Dermis microvascular lymphatic vessel endothelial cell (primary cell): ENCODE results near the gene PCDHGA11. TPM values are rescaled to one million over a fixed set of nuclear protein-coding genes. Genes with fewer than 3 reads are reported as not detected.
"Not testable (repeated sequence)": the region's sequence is repeated elsewhere in the genome, so short reads cannot be mapped to it uniquely, and the experiment has no call there.

ENCODE experiments used
- DNase-seq, 2 donors: peaks; one replicate each; pipeline versions ENCODE4 v3.0.0 to v3.0.0-alpha.2; 2010; ENCODE audit warnings: low read depth in 2 of 2
- total RNA-seq: library from RNA; depleted of rRNA; stranded (reverse); fragments of >200 nt; gene quantifications from 2 replicates; pipeline ENCODE4 v1.2.1, GENCODE V29; 2014

The PCDHGA11 gene
- 4.0 and 5.4 TPM in 2 replicates for total RNA-seq

DNA sequence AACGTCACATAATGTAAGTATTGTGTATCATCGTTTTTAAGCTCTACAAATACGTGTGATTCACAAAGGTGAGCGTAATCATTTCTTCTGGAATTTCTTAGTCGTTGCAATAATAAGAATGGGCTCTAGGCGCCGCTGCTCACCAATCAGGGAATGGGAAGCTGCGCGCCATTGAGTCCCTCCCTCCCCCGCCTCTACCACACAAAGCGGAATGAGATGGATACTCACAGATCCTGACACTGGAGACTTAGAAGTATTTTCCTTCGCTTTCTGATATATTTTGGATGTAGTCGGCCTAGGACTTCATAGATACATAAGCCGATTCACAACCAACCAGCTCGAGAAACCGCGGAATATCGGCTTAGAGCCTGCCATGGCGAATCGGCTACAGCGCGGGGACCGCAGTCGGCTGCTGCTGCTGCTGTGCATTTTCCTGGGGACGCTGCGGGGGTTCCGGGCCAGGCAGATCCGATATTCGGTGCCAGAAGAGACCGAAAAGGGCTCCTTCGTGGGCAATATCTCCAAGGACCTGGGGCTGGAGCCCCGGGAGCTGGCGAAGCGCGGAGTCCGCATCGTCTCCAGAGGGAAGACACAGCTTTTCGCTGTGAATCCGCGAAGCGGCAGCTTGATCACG lies at the start of gene PCDHGA11:
TSS of gene PCDHGA11 (plus strand) at position 197 of the 634 bp plus-strand sequence. CDS start at position 374, 177 bp downstream.
- peak; percentile 30 to 76 for DNase-seq

DNA sequence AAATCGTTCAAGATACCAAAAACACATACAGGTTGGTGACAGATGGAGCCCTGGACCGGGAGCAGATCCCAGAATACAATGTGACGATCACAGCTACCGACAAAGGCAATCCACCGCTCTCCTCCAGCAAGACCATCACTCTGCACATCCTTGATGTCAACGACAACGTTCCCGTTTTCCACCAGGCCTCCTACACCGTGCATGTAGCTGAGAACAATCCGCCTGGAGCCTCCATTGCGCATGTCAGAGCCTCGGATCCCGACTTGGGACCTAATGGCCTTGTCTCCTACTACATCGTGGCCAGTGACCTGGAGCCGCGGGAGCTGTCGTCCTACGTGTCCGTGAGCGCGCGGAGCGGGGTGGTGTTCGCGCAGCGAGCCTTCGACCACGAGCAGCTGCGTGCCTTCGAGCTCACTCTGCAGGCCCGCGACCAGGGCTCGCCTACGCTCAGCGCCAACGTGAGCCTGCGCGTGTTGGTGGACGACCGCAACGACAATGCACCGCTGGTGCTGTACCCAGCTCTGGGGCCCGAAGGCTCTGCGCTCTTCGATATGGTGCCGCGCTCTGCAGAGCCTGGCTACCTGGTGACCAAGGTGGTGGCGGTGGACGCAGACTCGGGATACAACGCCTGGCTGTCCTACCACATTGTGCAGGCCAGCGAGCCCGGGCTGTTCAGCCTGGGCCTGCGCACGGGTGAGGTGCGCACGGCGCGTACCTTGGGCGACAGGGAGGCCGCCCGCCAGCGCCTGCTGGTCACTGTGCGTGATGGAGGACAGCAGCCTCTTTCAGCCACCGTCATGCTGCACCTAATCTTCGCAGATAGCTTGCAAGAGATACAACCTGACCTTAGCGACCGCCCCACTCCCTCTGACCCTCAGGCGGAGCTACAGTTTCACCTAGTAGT lies 49.0 kb upstream of the PCDHGA11 start:
- DNase-seq = no peak

DNA sequence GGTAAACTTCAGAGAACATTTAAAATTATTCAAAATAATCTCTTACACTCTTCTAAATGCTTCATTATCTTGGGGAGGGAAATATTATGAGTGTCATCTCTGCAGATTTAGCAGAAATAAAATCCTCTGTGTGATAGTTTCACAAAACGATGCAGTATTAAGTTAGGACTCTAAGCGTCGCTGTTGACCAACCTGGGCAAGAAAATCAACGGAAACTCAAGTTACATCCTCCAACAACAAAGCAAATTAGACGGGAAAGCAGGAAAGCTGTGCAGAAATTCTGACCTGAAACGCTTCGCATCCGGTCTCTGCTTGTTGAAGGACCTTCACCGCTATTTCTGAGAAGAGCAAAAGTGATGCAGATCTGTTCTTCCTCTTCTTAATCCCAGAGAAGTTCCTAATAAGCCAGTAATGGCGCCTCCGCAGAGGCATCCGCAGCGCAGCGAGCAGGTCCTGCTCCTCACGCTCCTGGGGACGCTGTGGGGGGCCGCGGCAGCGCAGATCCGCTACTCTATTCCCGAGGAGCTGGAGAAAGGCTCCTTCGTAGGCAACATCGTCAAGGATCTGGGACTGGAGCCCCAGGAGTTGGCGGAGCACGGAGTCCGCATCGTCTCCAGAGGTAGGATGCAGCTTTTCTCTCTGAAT lies 47.1 kb upstream of the PCDHGA11 start, which contains the start of gene PCDHGA6:
TSS of gene PCDHGA6 (plus strand) at position 219 of the 645 bp plus-strand sequence. CDS start at position 412, 193 bp downstream.
- peak in 1 of 2 donors; percentile 42 for DNase-seq

DNA sequence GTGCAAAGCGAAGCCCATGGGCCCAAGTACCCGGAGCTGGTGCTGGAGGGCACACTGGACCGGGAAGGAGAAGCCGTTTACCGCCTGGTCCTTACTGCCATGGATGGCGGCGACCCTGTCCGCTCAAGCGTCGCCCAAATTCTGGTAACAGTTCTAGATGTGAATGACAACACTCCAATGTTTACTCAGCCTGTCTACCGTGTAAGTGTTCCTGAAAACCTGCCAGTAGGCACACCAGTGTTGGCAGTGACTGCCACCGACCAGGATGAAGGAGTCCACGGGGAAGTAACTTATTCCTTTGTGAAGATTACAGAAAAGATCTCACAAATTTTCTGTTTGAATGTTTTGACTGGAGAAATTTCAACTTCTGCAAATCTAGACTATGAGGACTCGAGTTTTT lies 46.2 kb upstream of the PCDHGA11 start:
- no peak for DNase-seq

DNA sequence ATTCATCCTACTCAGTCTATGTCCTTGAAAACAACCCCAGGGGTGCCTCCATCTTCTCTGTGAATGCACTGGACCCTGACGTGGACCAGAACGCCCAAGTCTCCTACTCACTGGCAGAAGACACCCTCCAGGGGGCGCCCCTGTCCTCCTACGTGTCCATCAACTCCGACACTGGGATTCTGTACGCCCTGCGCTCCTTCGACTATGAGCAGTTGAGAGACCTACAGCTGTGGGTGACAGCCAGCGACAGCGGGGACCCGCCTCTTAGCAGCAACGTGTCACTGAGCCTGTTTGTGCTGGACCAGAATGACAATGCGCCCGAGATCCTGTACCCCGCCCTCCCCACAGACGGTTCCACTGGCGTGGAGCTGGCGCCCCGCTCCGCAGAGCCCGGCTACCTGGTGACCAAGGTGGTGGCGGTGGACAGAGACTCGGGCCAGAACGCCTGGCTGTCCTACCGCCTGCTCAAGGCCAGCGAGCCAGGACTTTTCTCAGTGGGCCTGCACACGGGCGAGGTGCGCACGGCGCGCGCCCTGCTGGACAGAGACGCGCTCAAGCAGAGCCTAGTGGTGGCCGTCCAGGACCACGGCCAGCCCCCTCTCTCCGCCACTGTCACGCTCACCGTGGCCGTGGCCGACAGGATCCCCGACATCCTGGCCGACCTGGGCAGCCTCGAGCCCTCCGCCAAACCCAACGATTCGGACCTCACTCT lies 45.3 kb upstream of the PCDHGA11 start:
- not testable (repeated sequence) for DNase-seq

DNA sequence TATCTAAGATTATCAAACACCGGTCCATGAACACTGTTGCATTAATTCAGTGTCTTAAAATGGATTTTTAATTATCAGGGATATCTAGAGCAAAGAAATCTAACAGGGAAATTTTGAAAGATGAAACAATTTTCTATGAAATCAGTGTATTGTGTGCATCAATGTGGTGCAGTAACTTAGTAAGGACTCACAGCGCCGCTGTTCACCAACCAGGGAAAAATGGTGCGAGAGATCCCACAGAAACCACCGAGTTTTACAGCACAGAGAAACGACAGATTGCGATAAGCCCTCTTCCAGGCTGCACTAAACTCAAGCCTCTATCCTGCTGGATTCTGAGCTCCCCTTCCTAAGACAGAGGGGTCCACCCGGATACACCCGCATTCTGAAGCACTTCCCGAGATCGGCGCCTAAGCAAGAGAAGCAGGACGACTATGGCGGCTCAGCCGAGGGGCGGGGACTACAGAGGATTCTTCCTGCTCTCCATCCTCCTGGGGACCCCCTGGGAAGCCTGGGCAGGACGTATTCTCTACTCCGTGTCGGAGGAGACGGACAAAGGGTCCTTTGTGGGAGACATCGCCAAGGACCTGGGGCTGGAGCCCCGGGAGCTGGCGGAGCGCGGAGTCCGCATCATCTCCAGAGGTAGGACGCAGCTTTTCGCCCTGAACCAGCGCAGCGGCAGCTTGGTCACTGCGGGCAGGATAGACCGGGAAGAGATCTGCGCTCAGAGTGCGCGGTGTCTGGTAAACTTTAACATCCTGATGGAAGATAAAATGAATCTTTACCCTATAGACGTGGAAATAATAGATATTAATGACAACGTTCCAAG lies 38.2 kb upstream of the PCDHGA11 start, which contains the start of gene PCDHGA7:
TSS of gene PCDHGA7 (plus strand) at position 274 of the 826 bp plus-strand sequence. CDS start at position 432, 158 bp downstream.
- peak in 1 of 2 donors; percentile 43 for DNase-seq

DNA sequence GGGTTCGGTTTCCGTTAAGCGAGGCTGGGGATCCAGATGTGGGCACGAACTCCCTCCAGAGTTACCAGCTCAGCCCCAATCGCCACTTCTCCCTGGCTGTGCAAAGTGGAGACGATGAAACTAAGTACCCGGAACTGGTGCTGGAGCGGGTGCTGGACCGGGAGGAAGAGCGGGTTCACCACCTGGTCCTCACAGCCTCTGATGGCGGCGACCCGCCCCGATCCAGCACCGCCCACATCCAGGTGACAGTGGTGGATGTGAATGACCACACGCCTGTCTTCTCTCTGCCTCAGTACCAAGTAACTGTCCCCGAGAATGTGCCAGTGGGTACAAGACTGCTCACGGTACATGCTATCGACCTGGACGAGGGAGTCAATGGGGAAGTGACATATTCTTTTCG lies 37.5 kb upstream of the PCDHGA11 start:
- DNase-seq = no peak

GRCh38 chr5:141384471-141385267 lies 36.2 kb upstream of the PCDHGA11 start:
- no peak for DNase-seq

DNA sequence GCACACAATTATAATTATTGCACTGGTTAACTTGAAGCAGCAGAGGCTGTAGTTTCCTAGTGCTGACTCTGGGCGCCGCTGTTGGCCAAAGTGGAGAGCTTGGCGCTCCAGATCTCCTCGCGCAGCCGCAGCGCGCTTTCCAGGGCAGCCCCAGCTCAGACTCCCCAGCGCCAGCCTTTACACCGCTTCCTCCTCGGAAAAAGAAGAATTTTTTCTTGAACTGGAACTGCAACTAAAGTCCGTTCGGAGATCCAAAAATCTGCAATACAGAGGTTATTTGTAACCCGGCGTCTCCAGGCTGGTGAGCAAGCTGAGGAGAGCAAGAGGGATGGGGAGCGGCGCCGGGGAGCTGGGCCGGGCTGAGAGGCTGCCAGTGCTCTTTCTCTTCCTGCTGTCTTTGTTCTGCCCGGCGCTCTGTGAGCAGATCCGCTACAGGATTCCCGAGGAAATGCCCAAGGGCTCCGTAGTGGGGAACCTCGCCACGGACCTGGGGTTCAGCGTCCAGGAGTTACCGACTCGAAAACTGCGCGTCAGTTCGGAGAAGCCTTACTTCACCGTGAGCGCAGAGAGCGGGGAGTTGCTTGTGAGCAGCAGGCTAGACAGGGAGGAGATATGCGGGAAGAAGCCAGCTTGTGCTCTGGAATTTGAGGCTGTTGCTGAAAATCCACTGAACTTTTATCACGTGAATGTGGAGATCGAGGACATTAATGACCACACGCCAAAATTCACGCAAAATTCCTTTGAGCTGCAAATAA lies 33.1 kb upstream of the PCDHGA11 start, which contains the start of gene PCDHGB4:
TSS of gene PCDHGB4 (plus strand) at position 142 of the 755 bp plus-strand sequence. CDS start at position 329, 187 bp downstream.
- DNase-seq = peak in 1 of 2 donors; percentile 56

DNA sequence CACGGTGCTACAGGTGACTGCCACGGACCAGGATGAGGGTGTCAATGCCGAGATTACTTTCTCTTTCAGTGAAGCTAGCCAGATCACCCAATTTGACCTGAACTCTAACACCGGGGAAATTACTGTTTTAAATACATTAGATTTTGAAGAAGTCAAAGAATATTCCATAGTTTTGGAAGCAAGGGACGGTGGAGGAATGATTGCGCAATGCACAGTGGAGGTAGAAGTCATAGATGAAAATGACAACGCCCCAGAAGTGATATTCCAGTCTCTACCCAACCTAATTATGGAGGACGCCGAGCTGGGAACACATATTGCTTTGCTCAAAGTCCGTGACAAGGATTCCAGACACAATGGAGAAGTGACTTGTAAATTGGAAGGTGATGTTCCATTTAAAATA lies 32.2 kb upstream of the PCDHGA11 start:
- no peak for DNase-seq

DNA sequence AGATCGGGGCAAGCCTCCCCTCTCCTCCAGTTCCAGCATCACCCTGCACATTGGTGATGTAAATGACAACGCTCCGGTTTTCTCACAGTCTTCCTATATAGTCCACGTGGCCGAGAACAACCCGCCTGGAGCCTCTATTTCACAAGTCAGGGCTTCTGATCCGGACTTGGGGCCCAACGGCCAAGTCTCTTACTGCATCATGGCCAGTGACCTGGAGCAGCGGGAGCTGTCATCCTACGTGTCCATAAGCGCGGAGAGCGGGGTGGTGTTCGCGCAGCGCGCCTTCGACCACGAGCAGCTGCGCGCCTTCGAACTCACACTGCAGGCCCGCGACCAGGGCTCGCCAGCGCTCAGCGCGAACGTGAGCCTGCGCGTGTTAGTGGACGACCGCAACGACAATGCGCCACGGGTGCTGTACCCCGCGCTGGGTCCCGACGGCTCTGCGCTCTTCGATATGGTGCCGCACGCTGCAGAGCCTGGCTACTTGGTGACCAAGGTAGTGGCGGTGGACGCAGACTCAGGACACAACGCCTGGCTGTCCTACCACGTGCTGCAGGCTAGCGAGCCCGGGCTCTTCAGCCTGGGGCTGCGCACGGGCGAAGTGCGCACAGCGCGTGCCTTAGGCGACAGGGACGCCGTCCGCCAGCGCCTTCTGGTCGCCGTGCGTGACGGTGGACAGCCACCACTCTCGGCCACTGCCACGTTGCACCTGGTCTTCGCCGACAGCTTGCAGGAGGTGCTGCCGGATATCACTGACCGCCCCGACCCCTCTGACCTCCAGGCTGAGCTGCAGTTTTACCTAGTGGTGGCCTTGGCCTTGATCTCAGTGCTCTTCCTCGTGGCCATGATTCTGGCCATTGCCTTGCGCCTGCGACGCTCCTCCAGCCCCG lies 31.5 kb upstream of the PCDHGA11 start:
- no peak for DNase-seq

DNA sequence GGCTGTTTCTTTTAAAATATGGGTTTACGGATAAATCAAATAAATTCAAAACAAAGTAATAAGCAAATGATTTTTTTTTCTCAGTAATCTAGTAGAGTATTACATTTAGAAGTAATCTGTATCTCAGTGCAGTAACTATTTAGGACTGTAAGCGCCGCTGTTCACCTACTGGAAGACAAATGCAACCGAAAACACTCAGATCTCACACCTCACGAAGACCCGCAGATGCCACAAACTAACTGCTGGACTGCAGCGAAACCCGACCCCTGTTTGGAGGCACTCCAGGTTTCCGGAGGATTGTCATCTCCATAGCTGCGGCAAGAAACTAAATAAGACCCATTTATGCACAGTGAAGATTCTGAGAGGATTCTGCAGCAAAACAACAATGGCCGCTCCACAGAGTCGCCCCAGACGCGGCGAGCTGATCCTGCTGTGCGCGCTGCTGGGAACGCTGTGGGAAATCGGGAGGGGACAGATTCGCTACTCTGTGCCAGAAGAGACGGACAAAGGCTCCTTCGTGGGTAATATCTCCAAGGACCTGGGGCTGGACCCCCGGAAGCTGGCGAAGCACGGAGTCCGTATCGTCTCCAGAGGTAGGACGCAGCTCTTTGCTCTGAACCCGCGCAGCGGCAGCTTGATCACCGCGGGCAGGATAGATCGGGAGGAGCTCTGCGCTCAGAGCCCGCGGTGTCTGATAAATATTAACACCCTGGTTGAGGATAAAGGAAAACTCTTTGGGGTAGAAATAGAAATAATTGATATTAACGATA lies 28.2 kb upstream of the PCDHGA11 start, which contains the start of gene PCDHGA8:
TSS of gene PCDHGA8 (plus strand) at position 205 of the 770 bp plus-strand sequence. CDS start at position 386, 181 bp downstream.
- no peak for DNase-seq

DNA sequence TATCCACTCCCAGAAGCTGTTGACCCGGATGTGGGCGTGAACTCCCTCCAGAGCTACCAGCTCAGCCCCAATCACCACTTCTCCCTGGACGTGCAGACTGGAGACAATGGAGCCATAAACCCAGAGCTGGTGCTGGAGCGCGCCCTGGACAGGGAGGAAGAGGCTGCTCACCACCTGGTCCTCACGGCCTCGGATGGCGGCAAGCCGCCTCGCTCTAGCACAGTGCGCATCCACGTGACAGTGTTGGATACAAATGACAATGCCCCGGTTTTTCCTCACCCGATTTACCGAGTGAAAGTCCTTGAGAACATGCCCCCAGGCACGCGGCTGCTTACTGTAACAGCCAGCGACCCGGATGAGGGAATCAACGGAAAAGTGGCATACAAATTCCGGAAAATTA lies 27.6 kb upstream of the PCDHGA11 start:
- no peak for DNase-seq

DNA sequence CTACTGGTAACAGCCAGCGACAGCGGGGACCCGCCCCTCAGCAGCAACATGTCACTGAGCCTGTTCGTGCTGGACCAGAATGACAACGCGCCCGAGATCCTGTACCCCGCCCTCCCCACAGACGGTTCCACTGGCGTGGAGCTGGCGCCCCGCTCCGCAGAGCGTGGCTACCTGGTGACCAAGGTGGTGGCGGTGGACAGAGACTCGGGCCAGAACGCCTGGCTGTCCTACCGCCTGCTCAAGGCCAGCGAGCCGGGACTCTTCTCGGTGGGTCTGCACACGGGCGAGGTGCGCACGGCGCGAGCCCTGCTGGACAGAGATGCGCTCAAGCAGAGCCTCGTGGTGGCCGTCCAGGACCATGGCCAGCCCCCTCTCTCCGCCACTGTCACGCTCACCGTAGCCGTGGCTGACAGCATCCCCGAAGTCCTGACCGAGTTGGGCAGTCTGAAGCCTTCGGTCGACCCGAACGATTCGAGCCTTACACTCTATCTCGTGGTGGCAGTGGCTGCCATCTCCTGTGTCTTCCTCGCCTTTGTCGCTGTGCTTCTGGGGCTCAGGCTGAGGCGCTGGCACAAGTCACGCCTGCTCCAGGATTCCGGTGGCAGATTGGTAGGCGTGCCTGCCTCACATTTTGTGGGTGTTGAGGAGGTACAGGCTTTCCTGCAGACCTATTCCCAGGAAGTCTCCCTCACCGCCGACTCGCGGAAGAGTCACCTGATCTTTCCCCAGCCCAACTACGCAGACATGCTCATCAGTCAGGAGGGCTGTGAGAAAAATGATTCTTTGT lies 26.3 kb upstream of the PCDHGA11 start:
- DNase-seq = not testable (repeated sequence)

GRCh38 chr5:141397756-141398551 lies 22.9 kb upstream of the PCDHGA11 start, which contains the start of gene PCDHGB5:
Gene PCDHGB5, plus strand, starts transcription at chr5:141397947. Its CDS starts 181 bp downstream, at chr5:141398128.
- DNase-seq = peak; percentile 18 to 70
